ENCODE measurements around the gene MYO1C.

The MYO1C gene

GRCh38 chr17:1495265-1495989 is 2.9 kb upstream of the MYO1C start:
- DNase-seq (ENCODE audit: low spot score) (no peak), ATAC-seq (ENCODE audit: low read depth) (0 out of 3 replicates have a peak, but pooled peaks have one; percentile 4)
- no peaks in the 10 kb centered on the region for H3K4me1 ChIP-seq (ENCODE audit: insufficient read depth, poor library complexity, severe bottlenecking)
- H3K27me3 ChIP-seq (ENCODE audit: insufficient read depth, poor library complexity, severe bottlenecking) = no peaks in the 10 kb centered on the region
- no peaks in the 10 kb centered on the region for H3K9me3 ChIP-seq (ENCODE audit: severe bottlenecking)
- no peak overlapping the region for H3K4me3 ChIP-seq (ENCODE audit: severe bottlenecking)
- H3K36me3 ChIP-seq (ENCODE audit: low read depth) = no peaks in the 10 kb centered on the region
- TF ChIP-seq, protein P1, sequence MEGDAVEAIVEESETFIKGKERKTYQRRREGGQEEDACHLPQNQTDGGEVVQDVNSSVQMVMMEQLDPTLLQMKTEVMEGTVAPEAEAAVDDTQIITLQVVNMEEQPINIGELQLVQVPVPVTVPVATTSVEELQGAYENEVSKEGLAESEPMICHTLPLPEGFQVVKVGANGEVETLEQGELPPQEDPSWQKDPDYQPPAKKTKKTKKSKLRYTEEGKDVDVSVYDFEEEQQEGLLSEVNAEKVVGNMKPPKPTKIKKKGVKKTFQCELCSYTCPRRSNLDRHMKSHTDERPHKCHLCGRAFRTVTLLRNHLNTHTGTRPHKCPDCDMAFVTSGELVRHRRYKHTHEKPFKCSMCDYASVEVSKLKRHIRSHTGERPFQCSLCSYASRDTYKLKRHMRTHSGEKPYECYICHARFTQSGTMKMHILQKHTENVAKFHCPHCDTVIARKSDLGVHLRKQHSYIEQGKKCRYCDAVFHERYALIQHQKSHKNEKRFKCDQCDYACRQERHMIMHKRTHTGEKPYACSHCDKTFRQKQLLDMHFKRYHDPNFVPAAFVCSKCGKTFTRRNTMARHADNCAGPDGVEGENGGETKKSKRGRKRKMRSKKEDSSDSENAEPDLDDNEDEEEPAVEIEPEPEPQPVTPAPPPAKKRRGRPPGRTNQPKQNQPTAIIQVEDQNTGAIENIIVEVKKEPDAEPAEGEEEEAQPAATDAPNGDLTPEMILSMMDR (IDR thresholded peaks at IDR 0.05; ENCODE audit: poor library complexity, severe bottlenecking) = no peak
- no peak overlapping the region for H3K27ac ChIP-seq (ENCODE audit: poor library complexity, severe bottlenecking)

GRCh38 chr17:1494736-1495253 is 2.3 kb upstream of the MYO1C start:
- no peaks in the 10 kb centered on the region for H3K4me1 ChIP-seq (ENCODE audit: insufficient read depth, poor library complexity, severe bottlenecking)
- no peak for ATAC-seq (ENCODE audit: low read depth)
- H3K9me3 ChIP-seq (ENCODE audit: severe bottlenecking) = no peaks in the 10 kb centered on the region
- TF ChIP-seq, protein P1 (IDR thresholded peaks at IDR 0.05; ENCODE audit: poor library complexity, severe bottlenecking) = no peak
- DNase-seq (ENCODE audit: low spot score) = no peak
- no peak overlapping the region for H3K27ac ChIP-seq (ENCODE audit: poor library complexity, severe bottlenecking)
- no peaks in the 10 kb centered on the region for H3K27me3 ChIP-seq (ENCODE audit: insufficient read depth, poor library complexity, severe bottlenecking)
- H3K4me3 ChIP-seq (ENCODE audit: severe bottlenecking) = no peak overlapping the region
- no peaks in the 10 kb centered on the region for H3K36me3 ChIP-seq (ENCODE audit: low read depth)

- no peak for ATAC-seq (ENCODE audit: low read depth)
- Histone ChIP-seq H3K27me3 (ENCODE audit: insufficient read depth, poor library complexity, severe bottlenecking) (no peaks in the 10 kb centered on the region), H3K36me3 (ENCODE audit: low read depth) (no peaks in the 10 kb centered on the region), H3K27ac (ENCODE audit: poor library complexity, severe bottlenecking) (no peak overlapping the region), H3K9me3 (ENCODE audit: severe bottlenecking) (no peaks in the 10 kb centered on the region), H3K4me1 (ENCODE audit: insufficient read depth, poor library complexity, severe bottlenecking) (peaks cover under 1% of the 10 kb centered on the region), H3K4me3 (ENCODE audit: severe bottlenecking) (no peak overlapping the region)
- no peak for DNase-seq (ENCODE audit: low spot score)
- TF ChIP-seq, protein P1 (IDR thresholded peaks at IDR 0.05; ENCODE audit: poor library complexity, severe bottlenecking) = no peak
Observed at GRCh38 chr17:1494203-1494602, 1.7 kb upstream of the MYO1C start.

GRCh38 chr17:1493291-1493980 is 950 bp upstream of the MYO1C start:
- H3K27me3 ChIP-seq (ENCODE audit: insufficient read depth, poor library complexity, severe bottlenecking) = no peaks in the 10 kb centered on the region
- ATAC-seq (ENCODE audit: low read depth) (no peak), DNase-seq (ENCODE audit: low spot score) (no peak)
- H3K4me3 ChIP-seq (ENCODE audit: severe bottlenecking) = no peak overlapping the region
- no peaks in the 10 kb centered on the region for H3K9me3 ChIP-seq (ENCODE audit: severe bottlenecking)
- no peaks in the 10 kb centered on the region for H3K36me3 ChIP-seq (ENCODE audit: low read depth)
- peaks cover 7% of the 10 kb centered on the region for H3K4me1 ChIP-seq (ENCODE audit: insufficient read depth, poor library complexity, severe bottlenecking)
- no peak overlapping the region for H3K27ac ChIP-seq (ENCODE audit: poor library complexity, severe bottlenecking)
- TF ChIP-seq, protein P1 (IDR thresholded peaks at IDR 0.05; ENCODE audit: poor library complexity, severe bottlenecking) = no peak

Measured in RWPE2 (cell line).